NT2/D1 (cell line): ENCODE measurements around the gene IER5.

ENCODE experiments used
- DNase-seq: peaks from one replicate; pipeline ENCODE4 v3.0.0-alpha.2; 2011; ENCODE audit warnings: low read depth, low spot score
- H3K27me3 ChIP-seq: 2 replicates; pipeline ENCODE4 v1.6.0; 2011; ENCODE audit warnings: mild to moderate bottlenecking; ENCODE audit not compliant: insufficient read length, insufficient read depth
- H3K36me3 ChIP-seq: 2 replicates; pipeline ENCODE4 v1.6.1; 2011; ENCODE audit warnings: mild to moderate bottlenecking, low read length, mixed read lengths; ENCODE audit not compliant: insufficient read depth, insufficient read length
- H3K4me1 ChIP-seq: 2 replicates; pipeline ENCODE4 v1.5.1; 2011; ENCODE audit not compliant: insufficient read depth, insufficient read length
- H3K4me3 ChIP-seq: 2 replicates; pipeline ENCODE4 v1.5.1; 2011; ENCODE audit warnings: low read depth; ENCODE audit not compliant: insufficient read length
- H3K9ac ChIP-seq: 2 replicates; pipeline ENCODE4 v1.6.0; 2011; ENCODE audit warnings: low read depth; ENCODE audit not compliant: insufficient read length
- H3K9me3 ChIP-seq: 2 replicates; pipeline ENCODE4 v1.5.1; 2011; ENCODE audit warnings: mild to moderate bottlenecking, low read length; ENCODE audit not compliant: insufficient read depth
- SUZ12 ChIP-seq: IDR thresholded peaks from 2 replicates; pipeline ENCODE4 v1.6.1; 2011; ENCODE audit not compliant: insufficient read length, insufficient read depth; ENCODE audit errors: extremely low read depth
- YY1 ChIP-seq: IDR thresholded peaks from 2 replicates; pipeline ENCODE4 v1.6.1; 2011; ENCODE audit not compliant: insufficient read length, insufficient read depth
- ZNF274 ChIP-seq: IDR thresholded peaks from 2 replicates; pipeline ENCODE4 v1.6.1; 2011; ENCODE audit warnings: mild to moderate bottlenecking, low read depth, low read length

IER5 gene

DNA sequence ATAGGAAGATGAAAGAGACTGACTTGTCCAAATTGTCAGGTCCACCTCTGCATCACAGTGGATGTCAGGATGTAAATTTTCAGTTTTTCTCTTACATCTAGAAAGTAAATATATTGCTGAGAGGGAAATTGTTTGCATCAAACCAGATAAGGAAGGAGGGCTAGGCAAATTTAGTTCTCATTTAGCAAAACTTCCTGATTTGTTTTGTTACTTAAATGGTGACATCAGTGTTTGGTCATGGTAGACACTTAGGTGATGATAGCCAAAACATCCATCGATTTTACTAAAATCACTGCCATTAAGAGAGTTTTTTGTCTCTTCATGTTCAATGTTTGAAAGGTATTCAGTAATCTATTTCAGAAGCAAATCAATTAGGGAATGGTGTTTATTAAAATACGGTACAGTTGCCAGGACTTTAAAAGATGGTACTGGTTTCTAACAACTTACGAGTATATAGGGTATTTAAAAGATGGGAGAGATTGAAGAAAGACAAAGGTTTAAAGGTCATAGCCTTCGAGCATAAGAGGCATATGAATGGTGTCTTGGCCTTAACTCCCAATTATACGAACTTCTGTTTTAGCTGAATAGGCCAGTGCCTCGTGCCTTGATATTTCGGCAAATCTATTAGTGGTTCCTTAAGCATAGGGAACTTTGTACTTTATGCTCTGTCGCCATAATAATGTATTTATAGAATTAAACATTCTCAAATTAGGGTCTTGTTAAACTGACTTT lies 3.0 kb downstream of the IER5 start:
- no peaks in the 10 kb centered on the region for H3K9me3 ChIP-seq
- peaks cover 45% of the 10 kb centered on the region for H3K36me3 ChIP-seq
- peaks cover 15% of the 10 kb centered on the region for H3K27me3 ChIP-seq
- peaks cover 7% of the 10 kb centered on the region for H3K4me1 ChIP-seq
- H3K4me3 ChIP-seq = peak overlapping the region; percentile 96
- no peak for DNase-seq
- TF ChIP-seq YY1 (no peak), ZNF274 (no peak), SUZ12 (no peak)
- no peak overlapping the region for H3K9ac ChIP-seq

DNA sequence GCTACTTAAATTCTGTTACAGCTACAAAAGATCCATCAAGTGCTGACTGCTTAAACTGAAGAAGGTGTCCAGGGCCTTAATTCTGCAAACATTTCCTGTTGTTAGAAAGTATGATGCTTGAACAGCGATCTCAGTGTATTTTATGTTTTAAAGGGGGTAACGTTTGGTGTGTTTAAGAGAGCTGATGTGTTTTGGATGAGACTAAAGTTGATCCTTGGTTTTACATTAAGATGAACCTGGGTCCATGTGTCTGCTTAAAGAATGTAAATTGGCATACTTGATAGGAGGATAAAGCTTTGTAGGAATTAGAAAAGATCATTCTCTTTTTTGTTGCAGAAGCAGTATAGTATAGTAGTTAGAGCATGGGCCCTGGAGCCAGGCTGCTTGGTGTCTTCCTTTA lies 3.6 kb downstream of the IER5 start:
- no peak overlapping the region for H3K4me3 ChIP-seq

DNA sequence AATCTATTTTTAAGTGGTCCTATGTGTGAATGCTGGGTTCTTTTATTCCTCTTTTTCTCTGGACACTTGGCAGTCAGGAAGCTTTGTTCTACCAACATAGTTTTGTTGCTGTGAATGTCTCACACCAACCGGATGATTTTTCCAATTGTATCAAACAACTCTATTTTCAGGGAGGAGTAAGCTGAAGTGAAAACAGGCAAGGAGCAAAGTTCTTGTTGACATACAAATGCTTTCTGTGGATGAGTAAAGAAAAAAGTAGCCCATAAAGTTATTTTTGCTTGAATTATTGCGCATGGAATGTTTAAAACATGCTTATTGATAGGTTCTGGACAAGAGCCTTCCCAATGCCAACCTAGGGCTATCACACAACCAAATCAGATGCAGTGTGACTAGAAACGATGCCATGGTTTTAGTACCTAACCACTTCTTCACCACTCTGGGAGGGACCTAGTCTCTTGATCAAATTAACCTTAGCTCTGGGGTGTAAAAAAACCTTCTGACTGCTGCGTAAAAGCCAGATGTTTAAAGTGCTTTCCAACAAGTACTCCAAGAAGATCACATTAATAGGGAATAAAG lies 4.5 kb downstream of the IER5 start:
- TF ChIP-seq YY1 (no peak), ZNF274 (no peak), SUZ12 (no peak)
- peaks cover 11% of the 10 kb centered on the region for H3K27me3 ChIP-seq
- no peak overlapping the region for H3K9ac ChIP-seq
- H3K4me3 ChIP-seq = no peak overlapping the region
- H3K9me3 ChIP-seq = no peaks in the 10 kb centered on the region
- H3K36me3 ChIP-seq = peaks cover 45% of the 10 kb centered on the region
- no peak for DNase-seq
- H3K4me1 ChIP-seq = peaks cover 10% of the 10 kb centered on the region

More for the DNA sequence above, 3.6 kb downstream of the IER5 start:
- Histone ChIP-seq H3K36me3 (peaks cover 45% of the 10 kb centered on the region), H3K9ac (no peak overlapping the region), H3K4me1 (peaks cover 10% of the 10 kb centered on the region), H3K9me3 (no peaks in the 10 kb centered on the region), H3K27me3 (peaks cover 12% of the 10 kb centered on the region)
- TF ChIP-seq ZNF274 (no peak), SUZ12 (no peak), YY1 (no peak)
- no peak for DNase-seq

- H3K27me3 ChIP-seq = peaks cover 23% of the 10 kb centered on the region
- H3K9ac ChIP-seq = no peak overlapping the region
- H3K4me3 ChIP-seq = no peak overlapping the region
- TF ChIP-seq ZNF274 (no peak), YY1 (no peak), SUZ12 (no peak)
- H3K9me3 ChIP-seq = no peaks in the 10 kb centered on the region
- H3K4me1 ChIP-seq = peaks cover 10% of the 10 kb centered on the region
- H3K36me3 ChIP-seq = peaks cover 40% of the 10 kb centered on the region
- no peak for DNase-seq
Measured at GRCh38 chr1:181094416-181095212, 6.1 kb downstream of the IER5 start.

- peaks cover 24% of the 10 kb centered on the region for H3K27me3 ChIP-seq
- TF ChIP-seq SUZ12 (no peak), YY1 (no peak), ZNF274 (no peak)
- no peak for DNase-seq
- no peaks in the 10 kb centered on the region for H3K9me3 ChIP-seq
- H3K4me1 ChIP-seq = peaks cover 10% of the 10 kb centered on the region
- H3K4me3 ChIP-seq = no peak overlapping the region
- H3K36me3 ChIP-seq = peaks cover 33% of the 10 kb centered on the region
- H3K9ac ChIP-seq = no peak overlapping the region
Measured at GRCh38 chr1:181095260-181095659, 6.8 kb downstream of the IER5 start.

DNA sequence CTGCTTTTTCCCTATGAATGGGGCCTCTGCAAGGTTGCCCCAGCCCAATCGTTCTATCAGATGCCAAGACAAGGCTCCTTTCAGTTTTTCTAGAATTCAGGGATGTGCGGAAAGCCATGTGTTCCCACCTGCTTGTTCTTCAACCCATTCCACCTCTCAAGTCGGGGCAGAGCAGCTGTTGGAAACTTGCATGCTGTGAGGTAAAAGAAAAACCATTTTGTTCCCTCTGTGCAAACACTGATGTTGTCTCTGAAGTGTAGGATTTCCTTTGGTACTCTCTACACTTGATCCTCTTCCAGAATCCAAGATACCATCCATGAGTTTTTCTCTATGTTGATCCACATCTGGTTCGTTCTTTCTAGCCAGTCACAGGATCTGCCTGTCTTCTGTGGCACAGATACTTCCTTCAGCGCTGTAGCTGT lies 7.3 kb downstream of the IER5 start:
- DNase-seq = no peak
- peaks cover 24% of the 10 kb centered on the region for H3K27me3 ChIP-seq
- peaks cover 28% of the 10 kb centered on the region for H3K36me3 ChIP-seq
- no peak overlapping the region for H3K4me3 ChIP-seq
- TF ChIP-seq SUZ12 (no peak), ZNF274 (no peak), YY1 (no peak)
- no peak overlapping the region for H3K9ac ChIP-seq
- H3K9me3 ChIP-seq = no peaks in the 10 kb centered on the region
- peaks cover 10% of the 10 kb centered on the region for H3K4me1 ChIP-seq

GRCh38 chr1:181097242-181097641 lies 8.7 kb downstream of the IER5 start:
- Histone ChIP-seq H3K36me3 (peaks cover 14% of the 10 kb centered on the region), H3K27me3 (peaks cover 24% of the 10 kb centered on the region), H3K9me3 (no peaks in the 10 kb centered on the region), H3K4me3 (no peak overlapping the region), H3K4me1 (peaks cover 17% of the 10 kb centered on the region), H3K9ac (no peak overlapping the region)
- TF ChIP-seq SUZ12 (no peak), ZNF274 (no peak), YY1 (no peak)
- DNase-seq = no peak
